Endodermal cell (in vitro differentiated cells): ENCODE results near the gene CCP110. TPM values are rescaled to one million over a fixed set of nuclear protein-coding genes. Genes with fewer than 3 reads are reported as not detected.

Experiments
- DNase-seq: peaks from one replicate; pipeline ENCODE4 v3.0.0-alpha.2; 2017
- H3K27ac ChIP-seq: 2 replicates; pipeline ENCODE4 v1.5.1; 2013; ENCODE audit warnings: mild to moderate bottlenecking, low read depth, low read length, moderate library complexity
- H3K27me3 ChIP-seq: 2 replicates; pipeline ENCODE4 v1.6.1; 2013; ENCODE audit warnings: mild to moderate bottlenecking, low read length, moderate library complexity; ENCODE audit not compliant: insufficient read depth, control insufficient read depth, poor library complexity, severe bottlenecking
- H3K36me3 ChIP-seq: 2 replicates; pipeline ENCODE4 v1.7.0; 2013; ENCODE audit warnings: mild to moderate bottlenecking, low read length, moderate library complexity; ENCODE audit not compliant: control insufficient read depth, insufficient read depth
- H3K4me1 ChIP-seq: one replicate; pipeline ENCODE4 v1.7.0; 2013; ENCODE audit warnings: low read length; ENCODE audit not compliant: control insufficient read depth, insufficient read depth
- H3K4me3 ChIP-seq: 2 replicates; pipeline ENCODE4 v1.5.1; 2013; ENCODE audit warnings: mild to moderate bottlenecking, low read length, moderate library complexity
- H3K9ac ChIP-seq: 2 replicates; pipeline ENCODE4 v1.6.1; 2013; ENCODE audit warnings: mild to moderate bottlenecking, low read length, moderate library complexity; ENCODE audit not compliant: poor library complexity, severe bottlenecking; ENCODE audit errors: extremely low read depth
- H3K9me3 ChIP-seq: 2 replicates; pipeline ENCODE4 v1.6.1; 2013; ENCODE audit warnings: mild to moderate bottlenecking, low read length, moderate library complexity; ENCODE audit not compliant: control insufficient read depth
- H3K27ac Mint-ChIP-seq: 2 replicates; pipeline ENCODE4 v1.8.0; 2020; ENCODE audit warnings: mixed read lengths
- H3K27me3 Mint-ChIP-seq: 2 replicates; pipeline ENCODE4 v1.8.0; 2021; ENCODE audit warnings: mild to moderate bottlenecking, mixed read lengths; ENCODE audit not compliant: insufficient read depth
- H3K36me3 Mint-ChIP-seq: 2 replicates; pipeline ENCODE4 v1.8.0; 2020; ENCODE audit warnings: low read depth, mixed read lengths
- H3K4me1 Mint-ChIP-seq: 2 replicates; pipeline ENCODE4 v1.8.0; 2020; ENCODE audit warnings: mixed read lengths
- H3K4me3 Mint-ChIP-seq: 2 replicates; pipeline ENCODE4 v1.8.0; 2020; ENCODE audit warnings: mild to moderate bottlenecking, moderate library complexity, mixed read lengths
- H3K9me3 Mint-ChIP-seq: 2 replicates; pipeline ENCODE4 v1.8.0; 2020; ENCODE audit warnings: mild to moderate bottlenecking, mixed read lengths
- CTCF ChIP-seq: fragments of 200-600 bp; sonication (generic); conservative IDR thresholded peaks from 2 replicates; pipeline ENCODE4 v1.5.0; 2021; ENCODE audit warnings: antibody characterized with exemption, mild to moderate bottlenecking
- WGBS, 2 experiments: methylation state at CpG; one replicate each; pipeline versions ENCODE4 v1.1.5 to v1.1.7; 2013; ENCODE audit warnings: missing lambda C conversion rate in 2 of 2, mixed read lengths in 1 of 2; ENCODE audit not compliant: insufficient coverage in 1 of 2, insufficient read length in 1 of 2; 5-methylcytosine and 5-hydroxymethylcytosine counted together
- total RNA-seq, 2 donors: library from RNA; stranded (reverse); fragmentation: NEBNext Ultra II Directional in 1 of 2; extraction: Animal tissue kit (Norgen Biotek cat#: 25700) in 1 of 2; gene quantifications; 2 replicates in 1 of 2; 3 replicates in 1 of 2; pipeline ENCODE4 v1.2.1, GENCODE V29; 2021

CCP110 gene
- total RNA-seq, 2 donors from 2014 or later = 16.5 to 24.0 TPM

- peak overlapping the region; percentile 91 for H3K27ac Mint-ChIP-seq
- no peaks in the 10 kb centered on the region for H3K4me1 ChIP-seq
- peaks cover 22% of the 10 kb centered on the region for H3K9me3 Mint-ChIP-seq
- H3K9me3 ChIP-seq = peaks cover 11% of the 10 kb centered on the region
- no peak overlapping the region for H3K9ac ChIP-seq
- H3K36me3 ChIP-seq = no peaks in the 10 kb centered on the region
- WGBS, 2 experiments = 60 to 71% methylated on average over 3 to 4 of the region's 4 CpGs
- no peak overlapping the region for H3K4me3 Mint-ChIP-seq
- no peak overlapping the region for H3K27ac ChIP-seq
- DNase-seq = peak; percentile 89
- H3K27me3 Mint-ChIP-seq = no peaks in the 10 kb centered on the region
- no peak overlapping the region for H3K4me3 ChIP-seq
- no peak for TF ChIP-seq CTCF
- no peaks in the 10 kb centered on the region for H3K27me3 ChIP-seq
- H3K36me3 Mint-ChIP-seq = peaks cover 3% of the 10 kb centered on the region
- H3K4me1 Mint-ChIP-seq = peaks cover 19% of the 10 kb centered on the region
Measured at GRCh38 chr16:19488213-19488640, 35.5 kb upstream of the CCP110 start.

- no peaks in the 10 kb centered on the region for H3K4me1 ChIP-seq
- Mint-ChIP-seq H3K4me3 (no peak overlapping the region), H3K9me3 (peaks cover 16% of the 10 kb centered on the region), H3K27ac (no peak overlapping the region), H3K27me3 (no peaks in the 10 kb centered on the region), H3K4me1 (peaks cover 19% of the 10 kb centered on the region), H3K36me3 (peaks cover 3% of the 10 kb centered on the region)
- WGBS, 2 experiments = 82 to 88% methylated on average over 1 of the region's 1 CpG
- no peak overlapping the region for H3K4me3 ChIP-seq
- H3K27ac ChIP-seq = no peak overlapping the region
- peaks cover 6% of the 10 kb centered on the region for H3K9me3 ChIP-seq
- TF ChIP-seq CTCF = no peak
- no peak overlapping the region for H3K9ac ChIP-seq
- H3K36me3 ChIP-seq = no peaks in the 10 kb centered on the region
- no peak for DNase-seq
- no peaks in the 10 kb centered on the region for H3K27me3 ChIP-seq
Measured at GRCh38 chr16:19490619-19491018, 33.1 kb upstream of the CCP110 start.

- DNase-seq = no peak
- no peak overlapping the region for H3K27ac Mint-ChIP-seq
- H3K4me1 Mint-ChIP-seq = peaks cover under 1% of the 10 kb centered on the region
- H3K4me1 ChIP-seq = no peaks in the 10 kb centered on the region
- H3K9me3 ChIP-seq = no peaks in the 10 kb centered on the region
- 74 to 78% methylated on average over 5 of the region's 5 CpGs for WGBS, 2 experiments
- no peak overlapping the region for H3K4me3 Mint-ChIP-seq
- no peaks in the 10 kb centered on the region for H3K27me3 Mint-ChIP-seq
- no peak overlapping the region for H3K27ac ChIP-seq
- peaks cover 18% of the 10 kb centered on the region for H3K36me3 ChIP-seq
- no peak overlapping the region for H3K4me3 ChIP-seq
- no peak for TF ChIP-seq CTCF
- peaks cover 24% of the 10 kb centered on the region for H3K36me3 Mint-ChIP-seq
- H3K27me3 ChIP-seq = no peaks in the 10 kb centered on the region
- H3K9ac ChIP-seq = no peak overlapping the region
- no peaks in the 10 kb centered on the region for H3K9me3 Mint-ChIP-seq
Measured at GRCh38 chr16:19497176-19497575, 26.6 kb upstream of the CCP110 start.
